ENCODE measurements around the gene HNRNPF. TPM values are rescaled to one million over a fixed set of nuclear protein-coding genes. Genes with fewer than 3 reads are reported as not detected.

HNRNPF gene
- total RNA-seq, 6 experiments from 2014 or later = 133 to 164 (median 159) TPM

GRCh38 chr10:43408331-43408709 lies 666 bp downstream of the HNRNPF start:
- H3K27me3 Mint-ChIP-seq (ENCODE audit: insufficient read depth) = peaks cover 4% of the 10 kb centered on the region

DNA sequence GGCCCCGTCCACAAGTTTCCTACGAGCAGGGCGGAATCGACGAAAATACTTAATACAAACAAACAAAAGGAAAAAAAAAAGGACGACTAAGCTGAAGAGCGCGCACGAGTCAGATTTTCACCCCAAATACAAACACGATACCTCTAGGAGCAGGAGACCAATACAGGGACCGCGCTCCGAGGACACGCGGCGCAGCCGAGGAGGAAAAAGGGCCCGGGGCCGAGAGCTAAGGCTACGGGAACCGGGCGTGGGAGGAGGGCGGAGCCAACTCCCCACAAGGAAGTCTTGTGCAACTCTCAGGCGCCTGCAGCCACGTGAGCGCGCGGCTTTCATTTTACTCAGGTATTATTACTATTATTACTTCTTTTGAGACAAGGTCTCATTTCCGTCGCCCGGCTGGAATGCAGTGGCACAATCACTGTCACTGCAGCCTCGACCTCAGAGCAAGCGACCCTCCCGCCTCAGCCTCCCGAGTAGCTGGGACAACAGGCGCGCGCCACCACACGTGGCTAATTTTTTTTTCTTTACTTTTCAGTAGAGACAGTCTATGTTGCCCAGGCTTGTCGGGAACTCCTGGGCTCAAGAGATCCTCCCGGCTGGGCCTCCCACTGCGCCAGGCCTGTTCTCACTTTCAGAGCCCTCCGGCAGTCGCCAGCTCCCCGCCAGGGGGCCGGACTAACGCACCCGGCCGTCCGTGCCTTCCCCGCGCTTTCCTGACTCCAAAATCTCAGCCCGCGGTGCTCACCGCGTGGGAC lies 1.2 kb downstream of the HNRNPF start:
- H3K4me1 Mint-ChIP-seq (ENCODE audit: low read depth) = peaks cover 50% of the 10 kb centered on the region
- peaks cover 13% of the 10 kb centered on the region for H3K36me3 Mint-ChIP-seq (ENCODE audit: low read depth)
- peaks cover 10% of the 10 kb centered on the region for H3K27me3 Mint-ChIP-seq (ENCODE audit: insufficient read depth)
- H3K27ac Mint-ChIP-seq = peak overlapping the region; percentile 99
- H3K4me3 Mint-ChIP-seq = peak overlapping the region; percentile 92
- no peaks in the 10 kb centered on the region; the same call in 1 of the 2 replicates for H3K9me3 Mint-ChIP-seq
- DNase-seq = peak; percentile 82
- TF ChIP-seq, protein P1, sequence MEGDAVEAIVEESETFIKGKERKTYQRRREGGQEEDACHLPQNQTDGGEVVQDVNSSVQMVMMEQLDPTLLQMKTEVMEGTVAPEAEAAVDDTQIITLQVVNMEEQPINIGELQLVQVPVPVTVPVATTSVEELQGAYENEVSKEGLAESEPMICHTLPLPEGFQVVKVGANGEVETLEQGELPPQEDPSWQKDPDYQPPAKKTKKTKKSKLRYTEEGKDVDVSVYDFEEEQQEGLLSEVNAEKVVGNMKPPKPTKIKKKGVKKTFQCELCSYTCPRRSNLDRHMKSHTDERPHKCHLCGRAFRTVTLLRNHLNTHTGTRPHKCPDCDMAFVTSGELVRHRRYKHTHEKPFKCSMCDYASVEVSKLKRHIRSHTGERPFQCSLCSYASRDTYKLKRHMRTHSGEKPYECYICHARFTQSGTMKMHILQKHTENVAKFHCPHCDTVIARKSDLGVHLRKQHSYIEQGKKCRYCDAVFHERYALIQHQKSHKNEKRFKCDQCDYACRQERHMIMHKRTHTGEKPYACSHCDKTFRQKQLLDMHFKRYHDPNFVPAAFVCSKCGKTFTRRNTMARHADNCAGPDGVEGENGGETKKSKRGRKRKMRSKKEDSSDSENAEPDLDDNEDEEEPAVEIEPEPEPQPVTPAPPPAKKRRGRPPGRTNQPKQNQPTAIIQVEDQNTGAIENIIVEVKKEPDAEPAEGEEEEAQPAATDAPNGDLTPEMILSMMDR (IDR thresholded peaks at IDR 0.05) = peak; percentile 74

More at GRCh38 chr10:43408331-43408709, 666 bp downstream of the HNRNPF start:
- Mint-ChIP-seq H3K27ac (peak overlapping the region; percentile 99), H3K36me3 (ENCODE audit: low read depth) (peaks cover 8% of the 10 kb centered on the region), H3K4me1 (ENCODE audit: low read depth) (peaks cover 44% of the 10 kb centered on the region), H3K4me3 (peak overlapping the region; percentile 92), H3K9me3 (no peaks in the 10 kb centered on the region; the same call in 1 of the 2 replicates)
- DNase-seq = no peak
- TF ChIP-seq, protein P1 (IDR thresholded peaks at IDR 0.05) = peak; percentile 41

DNA sequence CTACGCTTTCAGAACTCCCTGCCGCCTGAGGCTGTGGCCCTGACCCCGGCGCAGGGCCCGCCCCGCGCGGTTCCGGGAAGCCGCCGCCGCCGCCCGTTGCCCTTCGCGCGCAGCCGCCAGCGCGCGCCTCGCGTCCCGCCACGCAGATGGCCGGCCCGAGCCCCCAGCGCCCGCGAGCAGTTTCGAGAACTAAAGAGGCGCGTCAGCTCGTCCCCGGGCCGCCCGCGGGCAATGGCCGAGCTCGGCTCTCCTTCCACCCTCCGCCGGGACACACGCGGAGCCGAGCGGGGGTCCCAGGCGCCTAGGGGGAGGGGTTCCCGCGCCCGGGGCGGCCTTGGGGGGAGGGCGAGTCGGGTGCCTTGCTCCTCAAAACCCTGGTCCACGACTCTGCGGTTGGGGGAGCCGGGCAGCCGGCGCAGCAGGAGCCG lies 1.8 kb downstream of the HNRNPF start:
- Mint-ChIP-seq H3K9me3 (no peaks in the 10 kb centered on the region; the same call in 1 of the 2 replicates), H3K27me3 (ENCODE audit: insufficient read depth) (peaks cover 11% of the 10 kb centered on the region), H3K27ac (peak overlapping the region; percentile 99), H3K36me3 (ENCODE audit: low read depth) (peaks cover 13% of the 10 kb centered on the region), H3K4me1 (ENCODE audit: low read depth) (peaks cover 56% of the 10 kb centered on the region), H3K4me3 (peak overlapping the region; percentile 92)
- TF ChIP-seq, protein P1 (IDR thresholded peaks at IDR 0.05) = no peak
- DNase-seq = peak; percentile 38

DNA sequence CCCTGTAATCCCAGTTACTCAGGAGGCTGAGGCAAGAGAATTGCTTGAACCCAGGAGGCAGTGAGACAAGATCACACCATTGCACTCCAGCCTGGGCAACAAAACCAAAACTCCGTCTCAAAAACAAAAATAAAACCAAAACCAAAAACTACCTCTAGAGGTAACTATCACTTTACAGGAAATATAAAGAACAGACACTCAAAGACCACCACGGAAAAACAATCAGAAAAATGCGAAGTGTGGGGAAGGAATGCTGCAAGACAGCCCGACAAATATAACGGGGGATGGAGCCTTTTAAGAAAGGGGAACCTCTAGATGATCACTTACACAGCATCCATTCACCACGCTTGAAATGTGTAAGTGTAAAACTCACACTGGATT lies 4.3 kb downstream of the HNRNPF start:
- DNase-seq = no peak
- H3K27ac Mint-ChIP-seq = peak overlapping the region; percentile 64
- peaks cover 20% of the 10 kb centered on the region for H3K36me3 Mint-ChIP-seq (ENCODE audit: low read depth)
- peaks cover 11% of the 10 kb centered on the region for H3K27me3 Mint-ChIP-seq (ENCODE audit: insufficient read depth)
- peaks cover 69% of the 10 kb centered on the region for H3K4me1 Mint-ChIP-seq (ENCODE audit: low read depth)
- peak overlapping the region; percentile 70 for H3K4me3 Mint-ChIP-seq
- H3K9me3 Mint-ChIP-seq = no peaks in the 10 kb centered on the region; the same call in 1 of the 2 replicates
- TF ChIP-seq, protein P1 (IDR thresholded peaks at IDR 0.05) = no peak

DNA sequence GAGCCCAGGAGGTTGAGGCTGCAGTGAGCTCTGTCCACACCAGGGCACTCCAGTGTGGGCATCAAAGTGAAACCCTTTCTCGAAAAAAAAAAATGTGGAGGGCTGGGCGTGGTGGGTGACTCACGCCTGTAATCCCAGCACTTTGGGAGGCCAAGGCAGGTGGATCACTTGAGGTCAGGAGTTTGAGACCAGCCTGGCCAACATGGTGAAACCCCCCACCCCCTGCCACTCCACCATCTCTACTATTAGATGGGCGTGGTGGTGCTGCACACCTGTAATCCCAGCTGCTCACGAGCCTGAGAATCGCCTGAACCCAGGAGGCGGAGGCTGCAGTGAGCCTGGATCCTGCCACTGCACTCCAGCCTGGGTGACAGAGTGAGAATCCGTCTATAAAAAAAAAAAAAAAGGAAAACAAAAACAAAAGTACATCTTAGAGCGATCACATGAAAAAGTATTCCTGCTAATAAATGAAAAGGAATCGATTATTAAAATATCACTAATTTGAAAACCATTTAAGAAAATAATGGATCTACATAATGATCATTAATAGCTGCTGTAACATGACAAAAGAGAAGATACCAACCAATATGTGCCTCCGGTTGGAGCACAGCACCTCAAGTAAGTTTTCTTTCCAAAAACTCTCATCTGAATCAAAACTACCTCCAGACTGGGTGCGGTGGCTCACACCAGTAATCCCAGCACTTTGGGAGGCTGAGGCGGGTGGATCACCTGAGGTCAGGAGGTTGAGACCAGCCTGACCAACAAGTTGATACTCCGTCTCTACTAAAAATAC lies 4.9 kb downstream of the HNRNPF start:
- peak overlapping the region; percentile 64 for H3K27ac Mint-ChIP-seq
- H3K27me3 Mint-ChIP-seq (ENCODE audit: insufficient read depth) = peaks cover 9% of the 10 kb centered on the region
- peak overlapping the region; percentile 70 for H3K4me3 Mint-ChIP-seq
- peaks cover 20% of the 10 kb centered on the region for H3K36me3 Mint-ChIP-seq (ENCODE audit: low read depth)
- DNase-seq = no peak
- TF ChIP-seq, protein P1 (IDR thresholded peaks at IDR 0.05) = no peak
- H3K9me3 Mint-ChIP-seq = no peaks in the 10 kb centered on the region; the same call in 1 of the 2 replicates
- H3K4me1 Mint-ChIP-seq (ENCODE audit: low read depth) = peaks cover 69% of the 10 kb centered on the region
